H4 (cell line): ENCODE results near the gene NCOA6. TPM values are rescaled to one million over a fixed set of nuclear protein-coding genes. Genes with fewer than 3 reads are reported as not detected.
"Not testable (repeated sequence)": the region's sequence is repeated elsewhere in the genome, so short reads cannot be mapped to it uniquely, and the experiment has no call there.

Source experiments
- DNase-seq: peaks from one replicate; pipeline ENCODE4 v3.0.0-alpha.2; 2015; ENCODE audit warnings: low spot score
- total RNA-seq: library from RNA; depleted of rRNA; stranded (reverse); fragments of >200 nt; shearing (Covaris generic); gene quantifications from 2 replicates; pipeline ENCODE4 v1.2.3, GENCODE V29; 2014

NCOA6 gene
- total RNA-seq, 1 experiment from 2014 or later: 7.9 TPM

DNA sequence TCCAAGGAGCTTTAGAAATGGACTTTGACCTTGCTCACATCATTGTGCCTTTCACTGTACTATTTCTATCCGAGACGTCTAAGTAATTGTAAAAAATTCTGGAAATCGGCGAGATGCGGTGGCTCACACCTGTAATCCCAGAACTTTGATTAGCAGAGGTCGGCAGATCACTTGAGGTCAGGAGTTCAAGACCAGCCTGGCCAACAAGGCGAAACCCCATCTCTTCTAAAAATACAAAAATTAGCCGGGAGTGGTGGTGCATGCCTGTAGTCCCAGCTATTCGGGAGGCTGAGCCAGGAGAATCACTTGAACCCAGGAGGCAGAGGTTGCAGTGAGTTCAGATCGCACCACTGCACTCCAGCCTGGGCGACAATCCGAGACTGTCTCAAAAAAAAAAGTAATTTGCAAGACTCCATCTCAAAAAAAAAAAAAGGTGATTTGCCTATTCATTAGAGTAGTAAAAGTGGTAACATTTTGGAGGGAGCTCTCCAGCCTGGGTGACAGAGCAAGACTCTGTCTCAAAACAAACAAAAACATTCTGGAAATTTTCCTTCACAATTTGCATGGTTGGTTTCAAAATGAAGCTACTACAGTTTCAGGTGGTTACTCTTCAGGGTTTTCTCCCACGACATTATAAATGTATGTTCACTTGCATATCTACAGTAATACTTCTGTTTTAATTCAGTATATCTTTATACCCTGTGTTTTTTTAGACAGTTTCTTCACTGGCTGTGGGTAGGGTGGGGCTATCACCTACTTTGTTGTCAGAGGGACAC, 106.0 kb downstream of the NCOA6 start:
- not testable (repeated sequence) for DNase-seq

- no peak for DNase-seq
Observed at GRCh38 chr20:34717230-34718095, 108.0 kb downstream of the NCOA6 start.

DNA sequence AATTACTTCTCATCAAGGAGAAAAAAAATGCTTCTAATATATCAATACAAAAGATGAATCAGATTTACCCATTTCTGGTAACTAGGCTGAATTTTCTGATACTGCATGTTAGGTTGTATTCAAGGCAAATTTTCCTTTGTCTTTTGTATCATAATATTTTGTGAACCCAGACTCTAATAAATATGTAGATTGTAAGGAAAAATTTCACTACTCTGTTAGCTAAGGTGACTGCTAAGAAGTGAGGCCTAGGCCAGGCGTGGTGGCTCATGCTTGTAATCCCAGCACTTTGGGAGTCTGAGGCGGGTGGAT, 108.6 kb downstream of the NCOA6 start:
- DNase-seq: no peak

DNA sequence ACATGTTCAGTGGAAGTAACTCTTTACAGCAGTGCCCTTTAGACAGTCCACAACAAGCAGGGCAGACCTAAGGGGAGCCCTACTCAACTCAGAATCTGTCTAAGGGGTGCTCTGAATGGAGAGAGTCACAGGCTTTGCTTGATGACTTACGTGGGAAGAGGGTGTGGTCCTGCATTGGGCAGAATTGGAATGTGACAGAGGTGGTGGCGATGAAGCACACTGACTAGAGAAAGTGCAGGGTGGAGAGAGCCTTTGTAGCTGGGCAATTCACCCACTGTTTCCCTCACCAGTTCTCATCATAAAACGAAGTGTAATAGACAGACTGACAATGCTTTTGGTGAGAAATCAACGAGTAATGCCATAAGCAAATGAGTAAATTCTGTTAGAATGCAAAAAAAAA, 110.1 kb downstream of the NCOA6 start:
- DNase-seq: no peak

- DNase-seq: not testable (repeated sequence)
Observed at GRCh38 chr20:34713944-34714515, 111.4 kb downstream of the NCOA6 start.

- peak; percentile 66 for DNase-seq
Observed at GRCh38 chr20:34713194-34713943, 112.1 kb downstream of the NCOA6 start.

GRCh38 chr20:34712525-34713192, 112.8 kb downstream of the NCOA6 start:
- DNase-seq: no peak

DNA sequence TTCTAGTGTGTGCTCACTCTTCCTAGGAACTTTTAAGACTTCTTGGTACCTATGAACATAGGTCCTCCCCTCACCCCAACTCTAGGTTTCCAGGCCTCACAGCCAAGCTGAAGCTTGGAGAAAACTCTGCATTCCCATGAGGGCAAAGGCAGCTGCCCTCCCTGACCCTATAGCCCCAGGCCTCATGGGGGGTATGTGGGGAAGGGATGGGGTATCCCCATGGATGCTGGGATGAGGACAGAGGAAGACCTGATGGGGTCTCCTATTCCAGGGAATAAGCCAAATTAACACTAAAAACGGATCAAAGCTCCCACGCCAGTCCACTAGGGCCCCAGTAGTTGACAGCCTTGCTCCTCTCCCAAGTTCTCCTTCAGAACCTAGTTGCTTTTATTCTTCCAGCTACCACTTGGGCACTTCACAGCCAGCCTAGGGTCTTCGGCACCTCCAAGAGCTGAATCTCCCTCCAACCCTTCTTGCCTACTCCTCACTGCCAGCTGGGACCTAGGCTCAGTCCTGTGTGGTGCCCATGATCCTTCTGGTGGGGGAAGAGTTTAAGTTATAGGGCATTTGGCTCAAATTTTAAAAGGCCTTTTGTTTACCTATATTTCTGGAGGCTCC, 113.5 kb downstream of the NCOA6 start:
- no peak for DNase-seq

DNA sequence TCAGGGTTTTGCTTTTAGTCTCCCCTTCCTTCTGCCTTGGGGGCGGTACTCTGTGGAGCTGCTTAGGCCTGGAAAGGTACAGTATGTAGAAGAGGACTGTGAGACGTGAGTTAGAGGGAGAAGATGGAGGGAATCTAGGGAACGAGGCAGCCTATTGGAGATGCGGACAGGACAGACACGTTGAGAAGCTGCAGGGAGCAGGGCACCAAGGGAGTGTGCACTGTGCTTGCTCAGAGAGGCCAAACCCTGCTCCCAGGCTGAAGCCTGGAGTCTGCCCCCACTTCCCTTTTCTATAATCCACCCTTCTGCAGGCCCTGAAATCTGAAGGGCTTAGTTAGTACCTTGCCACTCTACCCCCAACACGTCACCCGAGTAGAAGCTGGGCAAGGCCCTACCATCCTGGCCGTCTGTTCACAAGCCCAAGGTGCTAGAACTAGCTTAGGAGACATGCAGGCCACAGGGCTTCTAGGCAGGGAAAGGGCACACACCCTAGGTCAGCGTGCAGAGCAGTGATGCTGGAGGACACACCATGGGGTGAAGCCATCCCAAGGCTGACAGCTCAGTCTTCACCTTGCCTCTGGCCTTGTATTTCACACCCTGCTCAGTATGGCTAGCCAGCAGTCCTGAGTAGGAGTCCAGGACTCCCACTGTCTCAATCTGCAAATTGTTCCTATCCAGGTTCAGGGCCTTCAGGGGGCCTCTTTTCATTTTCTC, 114.4 kb downstream of the NCOA6 start:
- DNase-seq: no peak

- DNase-seq: no peak
Observed at GRCh38 chr20:34710568-34710839, 114.9 kb downstream of the NCOA6 start.

GRCh38 chr20:34709831-34710567, 115.5 kb downstream of the NCOA6 start:
- DNase-seq: peak; percentile 47

DNA sequence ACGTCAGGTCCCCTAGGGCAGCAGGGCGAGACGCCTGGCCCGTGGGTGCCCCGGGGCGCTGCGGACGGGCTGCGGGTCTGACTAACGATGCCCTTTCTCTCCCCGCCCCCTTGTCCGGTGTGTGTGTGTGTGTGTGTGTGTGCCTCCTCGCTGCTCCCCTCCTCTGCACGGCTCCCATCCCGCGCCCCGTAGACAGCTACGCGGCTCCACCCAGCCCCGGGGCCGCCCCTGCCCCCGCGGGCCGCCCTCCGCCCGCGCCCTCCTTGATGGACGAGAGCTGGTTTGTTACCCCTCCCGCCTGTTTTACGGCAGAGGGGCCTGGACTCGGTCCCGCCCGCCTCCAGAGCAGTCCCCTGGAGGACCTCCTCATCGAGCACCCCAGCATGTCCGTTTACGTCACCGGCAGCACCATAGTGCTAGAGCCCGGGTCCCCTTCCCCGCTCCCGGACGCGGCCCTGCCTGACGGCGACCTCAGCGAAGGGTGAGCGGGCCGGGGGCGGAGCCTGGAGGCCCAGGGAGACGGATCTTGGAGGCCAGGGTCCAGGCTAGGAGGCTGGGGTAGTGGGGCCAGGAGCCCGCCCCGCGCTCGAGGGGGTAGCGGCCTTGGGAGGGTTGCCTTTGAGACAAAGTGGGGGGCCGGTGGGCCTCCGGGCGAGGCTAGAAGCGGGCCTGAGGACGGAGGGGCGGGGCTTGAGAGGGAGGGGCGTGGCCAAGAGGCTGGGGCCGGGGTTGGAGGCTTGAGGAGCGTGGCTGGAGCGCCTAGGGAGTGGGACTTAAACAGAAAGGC, 116.2 kb downstream of the NCOA6 start:
- peak; percentile 75 for DNase-seq

DNA sequence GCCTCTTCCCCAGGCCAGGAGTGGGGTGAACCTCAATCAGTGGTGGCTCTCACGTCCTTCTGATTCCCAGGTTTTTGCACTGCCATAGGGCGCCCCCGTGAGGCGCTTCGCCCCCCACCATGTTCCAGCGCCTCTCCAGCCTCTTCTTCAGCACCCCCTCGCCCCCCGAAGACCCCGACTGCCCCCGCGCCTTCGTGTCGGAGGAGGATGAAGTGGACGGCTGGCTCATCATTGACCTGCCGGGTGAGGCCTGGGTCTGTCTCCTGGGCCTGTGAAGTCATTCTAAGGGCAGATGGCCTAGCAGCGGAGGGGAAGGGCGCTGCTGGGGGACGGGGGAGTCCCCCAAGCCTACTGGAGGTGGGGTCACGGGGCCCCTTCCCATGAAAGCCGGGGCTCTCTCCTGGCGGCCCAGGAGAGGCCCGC, 116.8 kb downstream of the NCOA6 start:
- no peak for DNase-seq

DNA sequence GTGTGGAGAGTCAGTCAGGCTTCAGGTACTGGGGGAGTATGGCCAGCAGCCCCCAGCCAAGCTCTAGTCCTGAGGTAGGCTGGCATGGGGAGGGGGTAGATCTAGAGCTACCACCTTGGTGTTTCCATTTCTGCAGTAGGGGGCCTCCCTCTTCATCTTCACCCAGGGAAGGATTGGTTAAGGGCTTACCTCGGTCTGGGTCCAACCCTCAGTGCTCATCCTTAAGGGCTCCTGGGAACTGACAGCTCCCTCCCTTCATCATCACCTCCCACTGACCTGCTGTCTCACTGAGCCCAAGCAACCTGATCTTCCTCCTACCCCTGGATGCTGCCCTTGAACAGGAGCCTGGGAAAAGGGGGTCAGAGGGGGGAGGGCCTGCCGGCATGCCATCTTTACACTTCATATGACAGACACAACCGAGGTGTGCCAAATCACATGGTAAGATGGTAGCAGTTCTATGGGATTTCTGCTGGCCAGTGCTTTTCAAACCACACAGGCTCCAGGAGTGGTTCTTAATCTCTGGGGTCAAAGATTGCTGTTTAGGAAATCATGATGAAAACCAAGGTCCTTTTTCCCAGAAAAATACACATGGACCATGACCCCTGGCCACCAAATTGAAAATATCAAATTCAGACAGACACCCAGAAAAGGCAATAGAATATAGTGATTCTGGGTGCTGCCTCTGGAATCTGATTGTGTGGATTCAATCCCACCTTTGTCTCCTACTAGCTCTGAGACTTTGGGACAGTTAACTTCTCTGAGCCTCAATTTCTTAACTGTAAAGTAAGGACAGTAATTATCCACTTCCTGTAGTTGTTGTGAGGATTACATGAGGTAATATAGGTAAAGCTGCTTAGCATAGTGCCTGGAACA, 118.3 kb downstream of the NCOA6 start:
- DNase-seq: no peak

DNA sequence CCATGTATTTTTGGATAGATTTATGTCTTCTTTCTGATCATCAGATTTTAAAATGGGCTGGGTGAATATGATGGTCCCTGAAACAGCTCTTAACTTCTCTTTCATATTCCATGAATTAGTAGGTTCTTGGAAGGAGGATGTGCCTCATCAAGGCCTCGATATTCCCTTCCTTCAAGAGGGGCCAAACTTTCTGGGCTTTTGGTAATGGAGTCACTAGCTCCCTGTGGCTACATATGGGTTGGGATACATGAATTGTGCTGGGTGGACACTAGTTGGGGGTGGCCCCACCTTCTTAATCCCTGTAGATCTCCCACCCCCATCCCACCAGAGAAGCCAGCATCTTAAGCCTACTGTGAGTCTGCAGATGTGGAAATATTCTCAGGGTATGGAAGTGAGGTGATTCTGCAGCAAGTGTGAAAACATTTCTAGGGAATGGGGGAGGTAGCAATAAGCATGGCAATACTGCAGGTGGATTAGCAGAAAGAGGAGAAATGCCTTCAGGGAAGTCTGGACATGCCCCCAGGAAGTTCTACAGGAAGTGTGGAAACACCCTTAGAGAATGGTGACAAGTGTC, 119.1 kb downstream of the NCOA6 start:
- DNase-seq: no peak

DNA sequence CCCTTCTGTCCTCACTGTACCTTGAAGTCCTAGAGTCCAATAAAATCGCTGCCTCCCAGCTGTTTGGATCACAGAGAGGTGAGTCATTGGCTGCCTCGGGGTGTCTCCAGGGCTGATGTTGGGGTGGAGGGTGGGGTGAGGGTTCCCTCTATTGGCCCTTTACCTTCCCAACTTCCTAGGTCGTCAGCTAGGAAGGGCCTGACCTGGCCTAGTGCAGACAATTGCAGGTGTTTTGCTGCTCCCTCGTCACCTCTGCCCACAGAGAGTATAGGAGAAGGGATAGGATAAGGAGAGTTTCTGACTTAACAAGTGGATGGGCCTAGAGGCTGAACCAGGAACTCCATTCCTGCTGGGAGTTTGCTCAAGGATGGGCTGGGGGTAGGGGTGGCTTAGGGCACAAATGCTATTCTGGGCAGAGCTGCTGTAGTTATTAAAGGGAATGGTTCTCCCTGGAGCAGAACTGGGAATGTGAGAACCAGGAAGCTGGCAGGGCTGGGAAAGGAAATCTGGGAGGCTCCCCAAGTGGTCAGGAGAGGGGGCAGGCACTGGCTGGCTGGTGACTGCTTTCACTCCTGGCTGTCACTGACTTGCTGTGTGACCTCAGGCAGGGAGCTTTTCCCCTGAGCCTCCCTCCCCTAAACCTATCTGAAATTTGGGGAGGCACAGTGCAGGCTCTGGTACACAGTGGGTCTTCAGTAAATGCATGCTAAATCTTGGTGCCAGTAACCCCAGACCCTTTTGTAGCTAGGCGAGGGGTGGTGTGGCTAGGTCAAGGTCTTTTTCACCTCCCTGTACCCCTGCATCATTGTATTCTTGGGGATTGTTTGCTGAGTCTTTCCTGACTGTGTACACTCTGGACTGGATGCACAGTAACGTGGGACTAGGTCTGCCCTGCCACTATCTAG, 119.8 kb downstream of the NCOA6 start:
- peak; percentile 35 for DNase-seq

- no peak for DNase-seq
Observed at GRCh38 chr20:34705008-34705396, 120.4 kb downstream of the NCOA6 start.
